ENCODE measurements around the gene MTURN.

GRCh38 chr7:30172451-30172850 lies 37.7 kb downstream of the MTURN start:
- TF ChIP-seq, protein P1, sequence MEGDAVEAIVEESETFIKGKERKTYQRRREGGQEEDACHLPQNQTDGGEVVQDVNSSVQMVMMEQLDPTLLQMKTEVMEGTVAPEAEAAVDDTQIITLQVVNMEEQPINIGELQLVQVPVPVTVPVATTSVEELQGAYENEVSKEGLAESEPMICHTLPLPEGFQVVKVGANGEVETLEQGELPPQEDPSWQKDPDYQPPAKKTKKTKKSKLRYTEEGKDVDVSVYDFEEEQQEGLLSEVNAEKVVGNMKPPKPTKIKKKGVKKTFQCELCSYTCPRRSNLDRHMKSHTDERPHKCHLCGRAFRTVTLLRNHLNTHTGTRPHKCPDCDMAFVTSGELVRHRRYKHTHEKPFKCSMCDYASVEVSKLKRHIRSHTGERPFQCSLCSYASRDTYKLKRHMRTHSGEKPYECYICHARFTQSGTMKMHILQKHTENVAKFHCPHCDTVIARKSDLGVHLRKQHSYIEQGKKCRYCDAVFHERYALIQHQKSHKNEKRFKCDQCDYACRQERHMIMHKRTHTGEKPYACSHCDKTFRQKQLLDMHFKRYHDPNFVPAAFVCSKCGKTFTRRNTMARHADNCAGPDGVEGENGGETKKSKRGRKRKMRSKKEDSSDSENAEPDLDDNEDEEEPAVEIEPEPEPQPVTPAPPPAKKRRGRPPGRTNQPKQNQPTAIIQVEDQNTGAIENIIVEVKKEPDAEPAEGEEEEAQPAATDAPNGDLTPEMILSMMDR (IDR thresholded peaks at IDR 0.05) = no peak
- TF ChIP-seq EZH2 (IDR thresholded peaks at IDR 0.05; ENCODE audit: borderline replicate concordance, insufficient read depth, low read depth, low read length, poor library complexity, severe bottlenecking) = no peak

All from B cell (primary cell).